Thoracic aorta (tissue), 2 donors: ENCODE measurements around the gene LSP1. TPM values are rescaled to one million over a fixed set of nuclear protein-coding genes. Genes with fewer than 3 reads are reported as not detected.
A peak's percentile ranks its signal among the peaks of the same experiment; 100 is the strongest.

Experiments used
- ATAC-seq: fragments of 150-250 bp; one replicate; pipeline ENCODE4 v1.8.0; 2017; ENCODE audit warnings: low read depth; ENCODE audit not compliant: insufficient number of reproducible peaks, low FRiP score
- DNase-seq: peaks from one replicate; pipeline ENCODE4 v3.0.0-alpha.2; 2020; ENCODE audit warnings: low spot score
- H3K27ac ChIP-seq, 2 donors: fragments of 200-600 bp; sonication (generic); 1 replicate in 1 of 2; 2 replicates in 1 of 2; pipeline ENCODE4 v1.5.1; 2016; ENCODE audit warnings: mild to moderate bottlenecking in 2 of 2, moderate library complexity in 2 of 2
- H3K27me3 ChIP-seq: fragments of 200-600 bp; sonication (generic); replicated peaks from 2 replicates; pipeline ENCODE4 v1.6.0; 2016; ENCODE audit warnings: mild to moderate bottlenecking; ENCODE audit not compliant: insufficient read depth
- H3K36me3 ChIP-seq: fragments of 200-600 bp; sonication (generic); one replicate; pipeline ENCODE4 v1.5.1; 2016
- H3K4me1 ChIP-seq, 2 donors: fragments of 200-600 bp; sonication (generic); 1 replicate in 1 of 2; 2 replicates in 1 of 2; pipeline versions ENCODE4 v1.5.1 to v1.6.0; 2016; ENCODE audit warnings: low read depth in 2 of 2, mild to moderate bottlenecking in 1 of 2; ENCODE audit not compliant: control insufficient read depth in 1 of 2
- H3K4me3 ChIP-seq: fragments of 200-600 bp; sonication (generic); 2 replicates; pipeline ENCODE4 v1.5.1; 2016; ENCODE audit warnings: mild to moderate bottlenecking
- H3K9me3 ChIP-seq: fragments of 200-600 bp; sonication (generic); 2 replicates; pipeline ENCODE4 v1.5.1; 2016
- CTCF ChIP-seq: fragments of 200-600 bp; sonication (generic); IDR thresholded peaks from one replicate; pipeline ENCODE4 v1.5.1; 2019; ENCODE audit warnings: antibody characterized with exemption
- total RNA-seq, 2 donors: library from RNA; depleted of rRNA; stranded (reverse); fragments of >200 nt; gene quantifications; one replicate each; pipeline versions ENCODE4 v1.1.0 to v1.2.3, GENCODE V29; 2016

LSP1 gene
- total RNA-seq, 2 donors from 2014 or later = 23.6 to 40.5 TPM

- TF ChIP-seq CTCF = no peak
- DNase-seq = no peak
Measured at GRCh38 chr11:1894759-1895158, 41.9 kb downstream of the LSP1 start.

GRCh38 chr11:1896468-1896867 is 43.6 kb downstream of the LSP1 start:
- ATAC-seq = no peak
- peak overlapping the region; percentile 48 for H3K4me3 ChIP-seq
- H3K27me3 ChIP-seq = no peaks in the 10 kb centered on the region
- no peak overlapping the region for H3K27ac ChIP-seq
- H3K4me1 ChIP-seq = no peaks in the 10 kb centered on the region
- DNase-seq = no peak
- H3K36me3 ChIP-seq = no peaks in the 10 kb centered on the region
- no peak for TF ChIP-seq CTCF
- no peaks in the 10 kb centered on the region for H3K9me3 ChIP-seq

More at GRCh38 chr11:1894759-1895158, 41.9 kb downstream of the LSP1 start:
- no peaks in the 10 kb centered on the region for H3K36me3 ChIP-seq
- H3K27me3 ChIP-seq = no peaks in the 10 kb centered on the region
- H3K4me1 ChIP-seq = no peaks in the 10 kb centered on the region
- no peak for ATAC-seq
- H3K9me3 ChIP-seq = no peaks in the 10 kb centered on the region
- no peak overlapping the region for H3K27ac ChIP-seq
- H3K4me3 ChIP-seq = no peak overlapping the region

- no peak for TF ChIP-seq CTCF
- DNase-seq (no peak), ATAC-seq (no peak)
- no peaks in the 10 kb centered on the region for H3K36me3 ChIP-seq
- H3K27ac ChIP-seq = no peak overlapping the region
- no peaks in the 10 kb centered on the region for H3K4me1 ChIP-seq
- H3K9me3 ChIP-seq = no peaks in the 10 kb centered on the region
- no peaks in the 10 kb centered on the region for H3K27me3 ChIP-seq
- H3K4me3 ChIP-seq = peak overlapping the region; percentile 48
Measured at GRCh38 chr11:1896923-1897322, 44.0 kb downstream of the LSP1 start.

- Histone ChIP-seq H3K36me3 (no peaks in the 10 kb centered on the region), H3K27me3 (no peaks in the 10 kb centered on the region), H3K4me1 (no peaks in the 10 kb centered on the region), H3K4me3 (no peak overlapping the region), H3K9me3 (no peaks in the 10 kb centered on the region), H3K27ac (no peak overlapping the region)
- DNase-seq (no peak), ATAC-seq (no peak)
- no peak for TF ChIP-seq CTCF
Measured at GRCh38 chr11:1899090-1899489, 46.2 kb downstream of the LSP1 start.

- H3K9me3 ChIP-seq = no peaks in the 10 kb centered on the region
- no peak for ATAC-seq
- H3K27ac ChIP-seq = no peak overlapping the region
- H3K4me3 ChIP-seq = no peak overlapping the region
- TF ChIP-seq CTCF = no peak
- no peak for DNase-seq
- no peaks in the 10 kb centered on the region for H3K27me3 ChIP-seq
- H3K4me1 ChIP-seq = no peaks in the 10 kb centered on the region
- H3K36me3 ChIP-seq = no peaks in the 10 kb centered on the region
Measured at GRCh38 chr11:1899686-1900085, 46.8 kb downstream of the LSP1 start.
